NCI-H82 treated with DMSO at 0.1 percent for 48 hours (cell line): ENCODE results near the gene CHSY1.
"Not testable (repeated sequence)": the region's sequence is repeated elsewhere in the genome, so short reads cannot be mapped to it uniquely, and the experiment has no call there.

Experiments
- DNase-seq: peaks from one replicate; lab custom pipeline; 2025; ENCODE audit not compliant: unreplicated experiment; lab: John Stamatoyannopoulos, UW

Gene CHSY1

GRCh38 chr15:101251830-101252820, at the start of gene CHSY1:
CHSY1 (minus strand) TSS chr15:101252048; CDS start chr15:101251456, 592 bp downstream.
- peak; percentile 57 for DNase-seq

GRCh38 chr15:101296418-101297405, 44.9 kb upstream of the CHSY1 start:
- DNase-seq = no peak

- DNase-seq = no peak
Observed at GRCh38 chr15:101295607-101296161, 43.8 kb upstream of the CHSY1 start.

GRCh38 chr15:101294731-101295606, 43.1 kb upstream of the CHSY1 start, which contains the start of gene SNRPA1:
SNRPA1 (minus strand) TSS chr15:101295248; CDS start chr15:101295178, 70 bp downstream.
- DNase-seq = peak; percentile 62

- DNase-seq = no peak
Observed at GRCh38 chr15:101293122-101293521, 41.3 kb upstream of the CHSY1 start.

- DNase-seq = no peak
Observed at GRCh38 chr15:101288905-101289513, 37.2 kb upstream of the CHSY1 start.

- DNase-seq = not testable (repeated sequence)
Observed at GRCh38 chr15:101287342-101287741, 35.5 kb upstream of the CHSY1 start.

- no peak for DNase-seq
Observed at GRCh38 chr15:101286471-101287114, 34.7 kb upstream of the CHSY1 start.

GRCh38 chr15:101283931-101284330, 32.1 kb upstream of the CHSY1 start:
- no peak for DNase-seq

GRCh38 chr15:101280007-101280406, 28.2 kb upstream of the CHSY1 start:
- DNase-seq = no peak

GRCh38 chr15:101277943-101278564, 26.2 kb upstream of the CHSY1 start:
- DNase-seq = no peak

- DNase-seq = peak; percentile 55
Observed at GRCh38 chr15:101277038-101277822, 25.4 kb upstream of the CHSY1 start, which contains the start of gene SELENOS. SELENOS (minus strand) TSS chr15:101277485; CDS start chr15:101277417, 68 bp downstream.

- no peak for DNase-seq
Observed at GRCh38 chr15:101276501-101277037, 24.7 kb upstream of the CHSY1 start.

- DNase-seq = no peak
Observed at GRCh38 chr15:101275018-101275417, 23.2 kb upstream of the CHSY1 start.

GRCh38 chr15:101273534-101273933, 21.7 kb upstream of the CHSY1 start:
- no peak for DNase-seq

GRCh38 chr15:101272584-101272983, 20.7 kb upstream of the CHSY1 start:
- no peak for DNase-seq

- DNase-seq = no peak
Observed at GRCh38 chr15:101269479-101270223, 17.8 kb upstream of the CHSY1 start.
